Kidney (tissue), 14 donors: Measurements from ENCODE around the gene ZNF787. TPM values are rescaled to one million over a fixed set of nuclear protein-coding genes. Genes with fewer than 3 reads are reported as not detected.

ENCODE experiments used
- DNase-seq, 5 donors: peaks; one replicate each; pipeline ENCODE4 v3.0.0-alpha.2; 2013 to 2020
- FAIRE-seq: peaks from 2 replicates; lab custom pipeline; 2012; peaks lifted over from hg19 to GRCh38; lab: Jason Lieb, UNC
- H3K27ac ChIP-seq, 2 donors: one replicate each; pipeline ENCODE4 v1.7.0; 2013; ENCODE audit warnings: low read depth in 2 of 2, low read length in 2 of 2, inconsistent platforms in 1 of 2
- H3K27me3 ChIP-seq: one replicate; pipeline ENCODE4 v1.7.1; 2013; ENCODE audit warnings: low read length, inconsistent platforms; ENCODE audit not compliant: control insufficient read depth, insufficient read depth
- H3K36me3 ChIP-seq, 3 donors: one replicate each; pipeline versions ENCODE4 v1.7.0 to v1.7.1; 2013; ENCODE audit warnings: low read length in 3 of 3, control low read depth in 1 of 3, inconsistent platforms in 1 of 3; ENCODE audit not compliant: insufficient read depth in 3 of 3, control insufficient read depth in 2 of 3
- H3K4me1 ChIP-seq, 3 donors: one replicate each; pipeline versions ENCODE4 v1.7.0 to v1.7.1; 2013; ENCODE audit warnings: low read length in 3 of 3, inconsistent platforms in 1 of 3, low read depth in 1 of 3; ENCODE audit not compliant: control insufficient read depth in 2 of 3, insufficient read depth in 2 of 3
- H3K4me3 ChIP-seq, 3 donors: one replicate each; pipeline versions ENCODE4 v1.7.0 to v1.8.1; 2013; ENCODE audit warnings: low read length in 3 of 3, control low read depth in 1 of 3, inconsistent platforms in 1 of 3
- H3K9ac ChIP-seq, 3 donors: one replicate each; pipeline versions ENCODE4 v1.7.0 to v1.7.1; 2013; ENCODE audit warnings: low read length in 3 of 3, control low read depth in 1 of 3, inconsistent platforms in 1 of 3
- H3K9me3 ChIP-seq, 3 donors: one replicate each; pipeline versions ENCODE4 v1.7.0 to v1.7.1; 2013; ENCODE audit warnings: low read length in 3 of 3, control low read depth in 1 of 3, inconsistent platforms in 1 of 3; ENCODE audit not compliant: control insufficient read depth in 2 of 3, insufficient read depth in 1 of 3
- intact Hi-C: fragments of 100-400 bp; cut with DNase I; formaldehyde crosslinking; loops from one replicate; pipeline ENCODE4 v1.11.1; 2022
- polyA plus RNA-seq: library from polyadenylated mRNA; stranded (reverse); fragments of 350-450 nt; fragmentation: Illumina TruSeq; extraction: RNeasy Lipid Tissue Mini Kit (QIAGEN cat#74804); gene quantifications from one replicate; pipeline ENCODE4 v1.2.3, GENCODE V29; 2014; ENCODE audit warnings: low read depth, low replicate concordance; ENCODE audit not compliant: insufficient read depth
- total RNA-seq: library from RNA; stranded (reverse); fragmentation: NEBNext Ultra II Directional; extraction: Animal tissue kit (Norgen Biotek cat#: 25700); gene quantifications from one replicate; pipeline ENCODE4 v1.2.1, GENCODE V29; 2021
- TF ChIP-seq, protein P1 (sequence below): IDR thresholded peaks from 3 replicates; pipeline ENCODE4 v1.5.1; 2012; ENCODE audit warnings: mild to moderate bottlenecking, moderate library complexity, borderline replicate concordance; ENCODE audit not compliant: insufficient read depth; ENCODE audit errors: extremely low read depth
- donor health status: control.
- donor health status: control.
- donor health status: control.
- donor health status: control.
- donor health status: control.
- donor health status: DM: yes; HTN: yes; CAD: no.
- donor health status: Normal renal cell carcinoma (clear cell type).

Gene ZNF787
- total and polyA plus RNA-seq, 2 donors from 2014 or later = 23.0 to 31.9 TPM

DNA sequence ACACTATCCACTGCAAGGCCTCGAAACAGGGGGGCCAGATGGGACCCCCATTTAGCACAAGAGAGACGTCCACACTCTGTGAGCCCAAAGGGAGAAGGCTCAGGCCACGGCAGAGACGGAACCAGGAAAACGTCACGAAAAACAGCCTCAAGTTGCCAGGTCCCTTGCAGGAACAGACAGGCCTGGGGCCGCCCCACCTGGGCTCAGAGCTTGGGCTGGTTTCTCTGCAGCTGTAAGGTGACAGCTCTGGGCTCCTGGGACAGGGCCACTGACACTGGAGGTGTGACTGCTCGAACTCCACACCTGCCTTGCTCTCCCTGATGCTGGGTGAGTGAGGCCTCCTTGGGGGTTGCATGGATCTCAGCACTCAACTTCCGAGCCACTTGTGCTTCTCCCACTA, 3.2 kb downstream of the ZNF787 start:
- Histone ChIP-seq H3K27me3 (no peaks in the 10 kb centered on the region), H3K4me1 (peaks cover 3 to 34% (median 15%) of the 10 kb centered on the region in 3 donors), H3K9me3 (no peaks in the 10 kb centered on the region), H3K4me3 (no peak overlapping the region), H3K27ac (no peak overlapping the region), H3K36me3 (no peaks in the 10 kb centered on the region), H3K9ac (peak overlapping the region in 1 of 3 donors; percentile 19)
- TF ChIP-seq, protein P1, sequence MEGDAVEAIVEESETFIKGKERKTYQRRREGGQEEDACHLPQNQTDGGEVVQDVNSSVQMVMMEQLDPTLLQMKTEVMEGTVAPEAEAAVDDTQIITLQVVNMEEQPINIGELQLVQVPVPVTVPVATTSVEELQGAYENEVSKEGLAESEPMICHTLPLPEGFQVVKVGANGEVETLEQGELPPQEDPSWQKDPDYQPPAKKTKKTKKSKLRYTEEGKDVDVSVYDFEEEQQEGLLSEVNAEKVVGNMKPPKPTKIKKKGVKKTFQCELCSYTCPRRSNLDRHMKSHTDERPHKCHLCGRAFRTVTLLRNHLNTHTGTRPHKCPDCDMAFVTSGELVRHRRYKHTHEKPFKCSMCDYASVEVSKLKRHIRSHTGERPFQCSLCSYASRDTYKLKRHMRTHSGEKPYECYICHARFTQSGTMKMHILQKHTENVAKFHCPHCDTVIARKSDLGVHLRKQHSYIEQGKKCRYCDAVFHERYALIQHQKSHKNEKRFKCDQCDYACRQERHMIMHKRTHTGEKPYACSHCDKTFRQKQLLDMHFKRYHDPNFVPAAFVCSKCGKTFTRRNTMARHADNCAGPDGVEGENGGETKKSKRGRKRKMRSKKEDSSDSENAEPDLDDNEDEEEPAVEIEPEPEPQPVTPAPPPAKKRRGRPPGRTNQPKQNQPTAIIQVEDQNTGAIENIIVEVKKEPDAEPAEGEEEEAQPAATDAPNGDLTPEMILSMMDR = no peak
- FAIRE-seq (no peak), DNase-seq (no peak)
- intact Hi-C loops = no loop called here

DNA sequence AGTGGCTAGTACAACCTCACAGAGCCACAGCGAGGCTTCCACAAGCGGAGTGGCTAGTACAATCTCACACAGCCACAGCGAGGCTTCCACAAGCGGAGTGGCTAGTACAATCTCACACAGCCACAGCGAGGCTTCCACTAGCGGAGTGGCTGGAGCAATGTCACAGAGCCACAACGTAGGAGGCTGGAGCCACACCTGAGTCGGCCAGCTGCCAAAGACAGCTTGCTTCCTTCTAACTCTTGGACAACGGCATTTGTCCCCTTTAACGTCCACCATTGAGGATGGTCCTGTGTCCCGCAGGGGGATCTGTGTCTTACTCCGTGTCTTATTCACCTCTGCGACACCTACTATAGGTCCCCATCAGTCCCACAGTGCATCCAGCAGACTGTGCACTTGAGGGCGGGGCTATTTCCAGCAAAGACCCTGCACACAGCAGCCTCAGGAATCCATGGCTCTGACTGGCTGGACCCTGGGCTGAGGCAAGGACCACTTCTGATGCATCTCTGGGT, 3.7 kb downstream of the ZNF787 start:
- Histone ChIP-seq H3K4me1 (peaks cover 3 to 38% (median 16%) of the 10 kb centered on the region in 3 donors), H3K36me3 (no peaks in the 10 kb centered on the region), H3K27me3 (no peaks in the 10 kb centered on the region), H3K9ac (no peak overlapping the region), H3K27ac (no peak overlapping the region), H3K4me3 (no peak overlapping the region), H3K9me3 (no peaks in the 10 kb centered on the region)
- TF ChIP-seq, protein P1 = no peak
- FAIRE-seq (no peak), DNase-seq (no peak)
- intact Hi-C loops = no loop called here

DNA sequence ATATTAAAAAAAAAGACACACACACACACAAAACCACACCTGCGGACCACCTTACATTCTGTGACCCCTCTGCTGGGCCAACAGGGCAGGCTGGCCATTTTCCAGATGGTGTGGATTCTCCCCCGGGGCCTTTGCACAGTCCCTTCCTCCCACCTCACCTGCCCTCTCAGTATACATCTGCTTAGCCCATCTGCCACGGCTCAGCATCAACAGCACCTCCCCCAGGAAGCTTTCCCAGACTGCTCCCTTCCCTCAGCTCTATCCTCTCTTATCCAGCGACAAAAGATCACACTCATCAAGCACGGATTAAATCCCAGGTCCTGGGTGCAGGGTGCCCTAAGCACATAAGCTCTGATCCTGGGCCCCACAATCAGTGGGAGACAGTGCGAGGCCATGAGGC, 4.5 kb downstream of the ZNF787 start:
- FAIRE-seq = no peak
- H3K9me3 ChIP-seq = no peaks in the 10 kb centered on the region
- H3K4me1 ChIP-seq = peaks cover 0 to 42% (median 24%) of the 10 kb centered on the region in 3 donors
- H3K36me3 ChIP-seq = no peaks in the 10 kb centered on the region
- no peak overlapping the region for H3K27ac ChIP-seq
- H3K27me3 ChIP-seq = no peaks in the 10 kb centered on the region
- no peak overlapping the region for H3K9ac ChIP-seq
- TF ChIP-seq, protein P1 = no peak
- no peak for DNase-seq
- no peak overlapping the region for H3K4me3 ChIP-seq
- intact Hi-C loops = no loop called here

DNA sequence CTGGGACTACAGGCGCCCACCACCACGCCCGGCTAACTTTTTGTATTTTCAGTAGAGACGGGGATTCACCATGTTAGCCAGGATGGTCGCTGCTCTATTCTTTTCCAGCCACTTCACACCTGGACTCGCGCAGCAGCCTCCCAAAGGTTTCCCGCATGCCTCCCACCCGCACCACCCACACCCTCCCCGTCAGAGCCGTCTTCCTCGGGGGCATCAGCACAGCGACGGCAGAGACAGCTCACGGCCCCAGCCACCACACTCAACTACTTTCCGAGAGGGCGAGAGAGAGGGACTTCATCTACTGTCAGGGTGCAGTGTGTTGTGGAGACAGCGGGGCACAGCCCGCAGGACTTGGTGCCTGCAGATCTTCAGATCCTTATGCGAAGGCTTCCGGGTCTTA, 5.6 kb downstream of the ZNF787 start:
- no peak overlapping the region for H3K4me3 ChIP-seq
- H3K9ac ChIP-seq = no peak overlapping the region
- peaks cover 0 to 52% (median 34%) of the 10 kb centered on the region in 3 donors for H3K4me1 ChIP-seq
- H3K27ac ChIP-seq = no peak overlapping the region
- no peaks in the 10 kb centered on the region for H3K9me3 ChIP-seq
- intact Hi-C loops = no loop called here
- TF ChIP-seq, protein P1 = no peak
- DNase-seq (no peak), FAIRE-seq (no peak)
- H3K36me3 ChIP-seq = no peaks in the 10 kb centered on the region
- no peaks in the 10 kb centered on the region for H3K27me3 ChIP-seq
